Measurements from ENCODE around the gene NR5A2.

NR5A2 gene

DNA sequence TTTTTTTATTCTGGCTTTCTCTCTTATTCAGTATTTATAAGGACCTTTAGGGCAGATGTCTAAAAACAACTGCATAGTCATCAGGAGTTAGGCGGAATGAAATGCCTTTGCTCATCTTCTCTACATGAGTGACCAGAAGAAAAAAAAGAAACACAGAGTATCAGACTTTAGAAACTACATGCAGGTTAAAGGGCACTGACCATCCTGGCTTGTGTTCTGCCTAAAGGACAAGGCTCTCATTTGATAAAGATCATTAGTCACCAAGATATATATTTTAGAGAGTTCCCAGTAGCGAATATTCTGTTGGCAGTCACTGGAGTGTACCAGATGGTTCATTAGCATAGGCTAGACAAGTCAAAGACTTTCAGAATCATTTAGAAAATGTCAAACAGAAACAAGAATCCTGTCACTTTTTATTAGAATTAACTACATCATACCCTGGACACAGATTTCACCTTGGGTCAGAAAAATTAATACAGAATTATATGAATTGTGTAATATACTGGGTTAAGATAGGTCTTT, 145.6 kb downstream of the NR5A2 start:
- Histone ChIP-seq H3K4me3 (ENCODE audit: low read depth, low read length, poor library complexity, severe bottlenecking) (no peak overlapping the region), H3K9me2 (ENCODE audit: low read depth, low read length) (no peaks in the 10 kb centered on the region), H3K4me2 (ENCODE audit: low read length) (no peak overlapping the region), H2AFZ (ENCODE audit: low read length) (no peak overlapping the region), H3K4me1 (ENCODE audit: insufficient read depth, low read length, severe bottlenecking) (no peaks in the 10 kb centered on the region), H3K9ac (ENCODE audit: low read length) (no peak overlapping the region), H3K27me3 (ENCODE audit: insufficient read depth, low read length) (no peaks in the 10 kb centered on the region), H3F3A (ENCODE audit: insufficient read depth, low read length) (no peaks in the 10 kb centered on the region), H3K27ac (ENCODE audit: low read depth, low read length, poor library complexity, severe bottlenecking) (no peak overlapping the region), H3K79me2 (ENCODE audit: insufficient read depth, low read length) (no peaks in the 10 kb centered on the region), H3K36me3 (ENCODE audit: insufficient read depth, low read length) (no peaks in the 10 kb centered on the region), H4K20me1 (ENCODE audit: insufficient read depth, low read length) (no peaks in the 10 kb centered on the region), H3K9me3 (ENCODE audit: low read length) (no peaks in the 10 kb centered on the region)
- TF ChIP-seq EZH2 (IDR thresholded peaks at IDR 0.05; ENCODE audit: borderline replicate concordance, low read length) = no peak
- TF ChIP-seq, protein P1, sequence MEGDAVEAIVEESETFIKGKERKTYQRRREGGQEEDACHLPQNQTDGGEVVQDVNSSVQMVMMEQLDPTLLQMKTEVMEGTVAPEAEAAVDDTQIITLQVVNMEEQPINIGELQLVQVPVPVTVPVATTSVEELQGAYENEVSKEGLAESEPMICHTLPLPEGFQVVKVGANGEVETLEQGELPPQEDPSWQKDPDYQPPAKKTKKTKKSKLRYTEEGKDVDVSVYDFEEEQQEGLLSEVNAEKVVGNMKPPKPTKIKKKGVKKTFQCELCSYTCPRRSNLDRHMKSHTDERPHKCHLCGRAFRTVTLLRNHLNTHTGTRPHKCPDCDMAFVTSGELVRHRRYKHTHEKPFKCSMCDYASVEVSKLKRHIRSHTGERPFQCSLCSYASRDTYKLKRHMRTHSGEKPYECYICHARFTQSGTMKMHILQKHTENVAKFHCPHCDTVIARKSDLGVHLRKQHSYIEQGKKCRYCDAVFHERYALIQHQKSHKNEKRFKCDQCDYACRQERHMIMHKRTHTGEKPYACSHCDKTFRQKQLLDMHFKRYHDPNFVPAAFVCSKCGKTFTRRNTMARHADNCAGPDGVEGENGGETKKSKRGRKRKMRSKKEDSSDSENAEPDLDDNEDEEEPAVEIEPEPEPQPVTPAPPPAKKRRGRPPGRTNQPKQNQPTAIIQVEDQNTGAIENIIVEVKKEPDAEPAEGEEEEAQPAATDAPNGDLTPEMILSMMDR (IDR thresholded peaks at IDR 0.05; ENCODE audit: low read length) = no peak

DNA sequence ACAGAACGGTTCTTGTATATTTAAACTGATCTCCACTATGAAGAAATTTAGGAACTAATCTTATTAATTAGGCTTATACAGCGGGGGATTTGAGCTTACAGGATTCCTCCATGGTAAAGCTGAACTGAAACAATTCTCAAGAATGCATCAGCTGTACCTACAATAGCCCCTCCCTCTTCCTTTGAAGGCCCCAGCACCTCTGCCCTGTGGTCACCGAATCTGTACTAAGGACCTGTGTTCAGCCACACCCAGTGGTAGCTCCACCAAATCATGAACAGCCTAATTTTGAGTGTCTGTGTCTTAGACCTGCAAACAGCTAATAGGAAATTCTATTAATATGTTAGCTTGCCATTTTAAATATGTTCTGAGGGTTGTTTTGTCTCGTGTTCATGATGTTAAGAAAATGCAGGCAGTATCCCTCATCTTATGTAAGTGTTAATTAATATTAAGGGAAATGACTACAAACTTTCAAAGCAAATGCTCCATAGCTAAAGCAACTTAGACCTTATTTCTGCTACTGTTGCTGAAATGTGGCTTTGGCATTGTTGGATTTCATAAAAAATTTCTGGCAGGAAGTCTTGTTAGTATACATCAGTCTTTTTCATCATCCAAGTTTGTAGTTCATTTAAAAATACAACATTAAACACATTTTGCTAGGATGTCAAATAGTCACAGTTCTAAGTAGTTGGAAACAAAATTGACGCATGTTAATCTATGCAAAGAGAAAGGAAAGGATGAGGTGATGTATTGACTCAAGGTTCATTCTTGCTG, 147.2 kb downstream of the NR5A2 start:
- no peaks in the 10 kb centered on the region for H3K4me1 ChIP-seq (ENCODE audit: insufficient read depth, low read length, severe bottlenecking)
- no peaks in the 10 kb centered on the region for H3K27me3 ChIP-seq (ENCODE audit: insufficient read depth, low read length)
- no peaks in the 10 kb centered on the region for H3F3A ChIP-seq (ENCODE audit: insufficient read depth, low read length)

GRCh38 chr1:200176181-200176580, 148.7 kb downstream of the NR5A2 start:
- H3K4me1 ChIP-seq (ENCODE audit: insufficient read depth, low read length, severe bottlenecking) = no peaks in the 10 kb centered on the region
- H3K9ac ChIP-seq (ENCODE audit: low read length) = no peak overlapping the region

More for the DNA sequence above, 147.2 kb downstream of the NR5A2 start:
- TF ChIP-seq, protein P1 (IDR thresholded peaks at IDR 0.05; ENCODE audit: low read length) = no peak
- no peak for TF ChIP-seq EZH2 (IDR thresholded peaks at IDR 0.05; ENCODE audit: borderline replicate concordance, low read length)
- Histone ChIP-seq H2AFZ (ENCODE audit: low read length) (no peak overlapping the region), H4K20me1 (ENCODE audit: insufficient read depth, low read length) (no peaks in the 10 kb centered on the region), H3K4me2 (ENCODE audit: low read length) (no peak overlapping the region), H3K36me3 (ENCODE audit: insufficient read depth, low read length) (no peaks in the 10 kb centered on the region), H3K9me3 (ENCODE audit: low read length) (no peaks in the 10 kb centered on the region), H3K27ac (ENCODE audit: low read depth, low read length, poor library complexity, severe bottlenecking) (no peak overlapping the region), H3K4me3 (ENCODE audit: low read depth, low read length, poor library complexity, severe bottlenecking) (no peak overlapping the region), H3K79me2 (ENCODE audit: insufficient read depth, low read length) (no peaks in the 10 kb centered on the region), H3K9ac (ENCODE audit: low read length) (no peak overlapping the region), H3K9me2 (ENCODE audit: low read depth, low read length) (no peaks in the 10 kb centered on the region)

More at GRCh38 chr1:200176181-200176580, 148.7 kb downstream of the NR5A2 start:
- Histone ChIP-seq H3K9me2 (ENCODE audit: low read depth, low read length) (no peaks in the 10 kb centered on the region), H3K27ac (ENCODE audit: low read depth, low read length, poor library complexity, severe bottlenecking) (no peak overlapping the region), H3K36me3 (ENCODE audit: insufficient read depth, low read length) (no peaks in the 10 kb centered on the region), H3K4me2 (ENCODE audit: low read length) (no peak overlapping the region), H4K20me1 (ENCODE audit: insufficient read depth, low read length) (no peaks in the 10 kb centered on the region), H3K4me3 (ENCODE audit: low read depth, low read length, poor library complexity, severe bottlenecking) (no peak overlapping the region), H3K9me3 (ENCODE audit: low read length) (no peaks in the 10 kb centered on the region), H3K27me3 (ENCODE audit: insufficient read depth, low read length) (no peaks in the 10 kb centered on the region), H3F3A (ENCODE audit: insufficient read depth, low read length) (no peaks in the 10 kb centered on the region), H2AFZ (ENCODE audit: low read length) (no peak overlapping the region), H3K79me2 (ENCODE audit: insufficient read depth, low read length) (no peaks in the 10 kb centered on the region)
- TF ChIP-seq EZH2 (IDR thresholded peaks at IDR 0.05; ENCODE audit: borderline replicate concordance, low read length) = no peak
- TF ChIP-seq, protein P1 (IDR thresholded peaks at IDR 0.05; ENCODE audit: low read length) = no peak

Measured in OCI-LY1 (cell line).